Endothelial cell of umbilical vein (primary cell): ENCODE results near the gene PCGF3. TPM values are rescaled to one million over a fixed set of nuclear protein-coding genes. Genes with fewer than 3 reads are reported as not detected.

Source experiments
- BruUV-seq: library from RNA; stranded (reverse); fragments of 400-500 nt; replicated peaks from 2 replicates; lab custom pipeline; 2021; lab: Mats Ljungman, UMichigan
- CTCF ChIA-PET: fragments of 300-600, 350-600 bp; sonication (Branson Sonifier 250); formaldehyde crosslinking; loops from one replicate; lab custom pipeline; 2021; ENCODE audit warnings: antibody characterized with exemption, inconsistent platforms; lab: Charles Lee
- POLR2A ChIA-PET: fragments of 300-600, 350-600 bp; sonication (Branson Sonifier 250); formaldehyde crosslinking; loops from one replicate; lab custom pipeline; 2021; ENCODE audit warnings: antibody characterized with exemption, inconsistent platforms; lab: Charles Lee
- DNase-seq: peaks from one replicate; pipeline ENCODE4 v3.0.0-alpha.2; 2011; ENCODE audit warnings: low read depth, low spot score
- FAIRE-seq: peaks from 2 replicates; lab custom pipeline; 2011; peaks lifted over from hg19 to GRCh38; lab: Jason Lieb, UNC
- H2AFZ ChIP-seq: 2 replicates; pipeline ENCODE4 v1.6.0; 2012; ENCODE audit warnings: low read depth, low read length, control low read depth, inconsistent platforms
- H3K27ac ChIP-seq: 2 replicates; pipeline ENCODE4 v1.5.1; 2011; ENCODE audit warnings: low read depth, mild to moderate bottlenecking, control low read depth, low read length, moderate library complexity; ENCODE audit not compliant: insufficient read depth
- H3K27me3 ChIP-seq, 2 experiments: 2 replicates each; pipeline versions ENCODE4 v1.6.0 to v1.6.1; 2011; ENCODE audit warnings: low read length in 2 of 2, mixed read lengths in 1 of 2; ENCODE audit not compliant: control insufficient read depth in 2 of 2, insufficient read depth in 2 of 2
- H3K36me3 ChIP-seq, 2 experiments: 2 replicates in 1 of 2; 3 replicates in 1 of 2; pipeline ENCODE4 v1.5.1; 2011; ENCODE audit warnings: low read length in 2 of 2, mild to moderate bottlenecking in 1 of 2, moderate library complexity in 1 of 2; ENCODE audit not compliant: control insufficient read depth in 2 of 2, insufficient read depth in 2 of 2; ENCODE audit errors: extremely low read depth in 1 of 2
- H3K4me1 ChIP-seq: 3 replicates; pipeline ENCODE4 v1.5.1; 2011; ENCODE audit warnings: mild to moderate bottlenecking, low read length; ENCODE audit not compliant: control insufficient read depth, insufficient read depth; ENCODE audit errors: extremely low read depth
- H3K4me2 ChIP-seq: 2 replicates; pipeline ENCODE4 v1.6.1; 2011; ENCODE audit warnings: low read length, control low read depth, mixed read lengths; ENCODE audit not compliant: insufficient read depth
- H3K4me3 ChIP-seq, 3 experiments: fragments of 200-600 bp in 1 of 3; sonication (generic), shearing (Covaris generic) in 1 of 3; replicated peaks in 1 of 3; 2 replicates each; pipeline ENCODE4 v1.5.1; 2011 to 2016; ENCODE audit warnings: control low read depth in 3 of 3, low read length in 3 of 3, mild to moderate bottlenecking in 2 of 3, inconsistent platforms in 1 of 3, low read depth in 1 of 3, moderate library complexity in 1 of 3; ENCODE audit not compliant: insufficient read depth in 1 of 3
- H3K79me2 ChIP-seq: 2 replicates; pipeline ENCODE4 v1.6.0; 2012; ENCODE audit warnings: low read length, inconsistent platforms; ENCODE audit not compliant: control insufficient read depth, insufficient read depth
- H3K9ac ChIP-seq: replicated peaks from 2 replicates; pipeline ENCODE3; 2011; ENCODE audit warnings: low read length, control low read depth; ENCODE audit not compliant: insufficient read depth; ENCODE audit errors: extremely low read depth
- H3K9me1 ChIP-seq: replicated peaks from 3 replicates; pipeline ENCODE4 v1.6.0; 2011; ENCODE audit warnings: mild to moderate bottlenecking, low read length; ENCODE audit not compliant: control insufficient read depth, insufficient read depth; ENCODE audit errors: extremely low read depth
- H3K9me3 ChIP-seq: replicated peaks from 2 replicates; pipeline ENCODE4 v1.5.1; 2012; ENCODE audit warnings: low read length, inconsistent platforms; ENCODE audit not compliant: control insufficient read depth, insufficient read depth
- H4K20me1 ChIP-seq: replicated peaks from 2 replicates; pipeline ENCODE3; 2011; ENCODE audit warnings: mild to moderate bottlenecking, low read length; ENCODE audit not compliant: control insufficient read depth, insufficient read depth; ENCODE audit errors: extremely low read depth
- EZH2 ChIP-seq: IDR thresholded peaks from 2 replicates; pipeline ENCODE4 v1.6.1; 2012; ENCODE audit warnings: borderline replicate concordance, low read depth, mild to moderate bottlenecking, moderate library complexity, low read length, inconsistent platforms; ENCODE audit not compliant: severe bottlenecking
- FOS ChIP-seq: IDR thresholded peaks from 2 replicates; pipeline ENCODE4 v1.6.1; 2011; ENCODE audit warnings: mild to moderate bottlenecking, low read length, moderate library complexity, borderline replicate concordance; ENCODE audit not compliant: insufficient read depth
- GATA2 ChIP-seq: IDR thresholded peaks from 2 replicates; pipeline ENCODE4 v1.7.0; 2011; ENCODE audit warnings: low read depth, mild to moderate bottlenecking, moderate library complexity, mixed read lengths, low read length; ENCODE audit not compliant: insufficient read length, insufficient read depth
- JUN ChIP-seq: IDR thresholded peaks from 2 replicates; pipeline ENCODE4 v1.6.1; 2011; ENCODE audit warnings: borderline replicate concordance, low read depth; ENCODE audit not compliant: insufficient read length, insufficient read depth
- MYC ChIP-seq: IDR thresholded peaks from one replicate; pipeline ENCODE4 v1.6.1; 2011; ENCODE audit warnings: mild to moderate bottlenecking, low read depth, low read length
- dilution Hi-C: fragments of 300-500 bp; cut with MboI; formaldehyde crosslinking; loops from one replicate; pipeline ENCODE4 v1.15.0; 2019; ENCODE audit warnings: low sequenced_read_pairs; ENCODE audit not compliant: extremely low pct_ligation_motif_present
- intact Hi-C: fragments of 100-400 bp; cut with micrococcal nuclease; formaldehyde crosslinking; loops from one replicate; pipeline ENCODE4 v1.10.0; 2022
- polyA plus RNA-seq, 4 experiments: library from polyadenylated mRNA; depleted of rRNA in 3 of 4; stranded (reverse) in 3 of 4; unstranded in 1 of 4; fragments of >200 nt; gene quantifications; 2 replicates each; pipeline versions ENCODE4 v1.2.1 to v1.2.3, GENCODE V29; 2011 to 2012; ENCODE audit warnings: missing spikeins in 1 of 4
- total RNA-seq: library from RNA; stranded (reverse); gene quantifications from 2 replicates; pipeline ENCODE4 v1.2.3, GENCODE V29; 2021
- TF ChIP-seq, protein P1 (sequence below): IDR thresholded peaks from 2 replicates; pipeline ENCODE4 v1.6.1; 2011; ENCODE audit not compliant: insufficient read depth, insufficient read length

The PCGF3 gene
- total and polyA plus RNA-seq, 2 donors (not counting 3 experiments of a cell fraction or from before 2014, with no cell fraction given): 70.2 to 91.8 TPM

DNA sequence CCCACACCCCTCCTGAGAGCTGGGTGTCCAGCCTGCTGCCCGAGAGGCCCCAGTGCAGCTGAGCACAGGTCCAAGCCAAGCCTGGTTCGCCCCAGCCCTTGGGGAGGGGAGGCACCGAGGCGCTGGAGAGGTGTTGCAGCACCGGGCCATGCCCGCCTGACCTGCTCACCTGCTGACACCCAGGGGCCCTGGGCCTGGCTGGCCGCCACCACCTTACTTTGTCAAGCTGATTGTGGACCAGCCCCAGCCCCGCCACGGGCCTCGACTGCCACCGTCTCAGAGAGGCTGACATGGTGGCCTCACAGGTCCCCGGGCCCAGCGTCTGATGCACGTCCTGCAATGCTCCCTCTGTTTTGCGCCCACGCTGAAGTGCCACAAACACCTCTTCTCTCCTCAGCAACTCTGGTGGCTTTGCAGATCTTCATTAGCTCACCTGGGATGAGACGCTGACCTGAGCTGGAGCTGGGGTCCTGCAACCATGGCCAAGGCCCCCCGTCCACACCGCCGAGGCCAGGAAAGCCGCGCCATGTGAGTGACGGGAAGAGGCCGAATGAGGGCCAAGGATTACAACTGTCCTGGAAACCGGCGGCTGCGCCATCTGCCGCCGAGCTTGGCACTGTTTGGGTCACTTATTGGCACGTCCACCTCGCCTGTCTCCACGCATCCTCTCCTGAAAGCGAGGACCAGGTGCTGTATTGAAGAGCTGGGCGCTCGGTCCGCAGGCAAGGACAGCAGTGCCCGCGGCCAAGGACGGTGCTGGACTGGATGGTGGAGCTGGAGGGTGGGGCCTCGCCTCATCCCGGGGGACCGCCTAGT is 112.7 kb downstream of the PCGF3 start:
- CTCF ChIA-PET: no interaction called here
- H4K20me1 ChIP-seq: no peaks in the 10 kb centered on the region
- FAIRE-seq (no peak), DNase-seq (no peak)
- TF ChIP-seq, protein P1, sequence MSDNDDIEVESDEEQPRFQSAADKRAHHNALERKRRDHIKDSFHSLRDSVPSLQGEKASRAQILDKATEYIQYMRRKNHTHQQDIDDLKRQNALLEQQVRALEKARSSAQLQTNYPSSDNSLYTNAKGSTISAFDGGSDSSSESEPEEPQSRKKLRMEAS: no peak
- TF ChIP-seq GATA2 (no peak), EZH2 (no peak), MYC (no peak), FOS (no peak), JUN (no peak)
- intact Hi-C loops: no loop called here
- no peak overlapping the region for H3K9ac ChIP-seq
- dilution Hi-C loops: no loop called here
- H3K9me1 ChIP-seq: no peaks in the 10 kb centered on the region
- H3K36me3 ChIP-seq: no peaks in the 10 kb centered on the region
- H3K79me2 ChIP-seq: no peaks in the 10 kb centered on the region
- no peaks in the 10 kb centered on the region for H3K4me1 ChIP-seq
- no peak overlapping the region for H2AFZ ChIP-seq
- H3K9me3 ChIP-seq: no peaks in the 10 kb centered on the region
- H3K27me3 ChIP-seq: peaks cover 4 to 9% of the 10 kb centered on the region in 2 experiments
- H3K4me3 ChIP-seq: no peak overlapping the region
- no TSS peak for BruUV-seq
- H3K4me2 ChIP-seq: no peak overlapping the region
- H3K27ac ChIP-seq: no peak overlapping the region
- POLR2A ChIA-PET: no interaction called here
